OCI-LY1 (cell line): ENCODE measurements around the gene SMIM33.
"Not testable (repeated sequence)": the region's sequence is repeated elsewhere in the genome, so short reads cannot be mapped to it uniquely, and the experiment has no call there.

Source experiments
- H2AFZ ChIP-seq: fragments of 200-600 bp; sonication (generic), shearing (Covaris generic); 2 replicates; pipeline ENCODE4 v1.6.0; 2014; ENCODE audit warnings: antibody characterized with exemption, mild to moderate bottlenecking, low read length
- H3F3A ChIP-seq: fragments of 200-600 bp; sonication (generic), shearing (Covaris generic); 2 replicates; pipeline ENCODE4 v1.6.0; 2014; ENCODE audit warnings: mild to moderate bottlenecking, antibody characterized with exemption, low read length, moderate library complexity; ENCODE audit not compliant: insufficient read depth
- H3K27ac ChIP-seq: fragments of 200-600 bp; sonication (generic); 2 replicates; pipeline ENCODE4 v1.5.1; 2014; ENCODE audit warnings: low read length, mixed run types, mild to moderate bottlenecking, low read depth; ENCODE audit not compliant: poor library complexity, severe bottlenecking
- H3K27me3 ChIP-seq: fragments of 200-600 bp; sonication (generic); 2 replicates; pipeline ENCODE4 v1.6.0; 2014; ENCODE audit warnings: antibody characterized with exemption, mild to moderate bottlenecking, low read length, moderate library complexity; ENCODE audit not compliant: insufficient read depth
- H3K36me3 ChIP-seq: fragments of 200-600 bp; sonication (generic); 2 replicates; pipeline ENCODE4 v1.6.1; 2014; ENCODE audit warnings: mild to moderate bottlenecking, antibody characterized with exemption, low read length, moderate library complexity, mixed read lengths; ENCODE audit not compliant: insufficient read depth
- H3K4me1 ChIP-seq: fragments of 200-600 bp; sonication (generic); 2 replicates; pipeline ENCODE4 v1.5.1; 2014; ENCODE audit warnings: mild to moderate bottlenecking, low read length, moderate library complexity; ENCODE audit not compliant: insufficient read depth, severe bottlenecking
- H3K4me2 ChIP-seq: fragments of 200-600 bp; sonication (generic), shearing (Covaris generic); 2 replicates; pipeline ENCODE4 v1.6.1; 2014; ENCODE audit warnings: low read length
- H3K4me3 ChIP-seq: fragments of 200-600 bp; sonication (generic); 2 replicates; pipeline ENCODE4 v1.5.1; 2014; ENCODE audit warnings: low read length, low read depth, mild to moderate bottlenecking, mixed read lengths; ENCODE audit not compliant: poor library complexity, severe bottlenecking
- H3K79me2 ChIP-seq: fragments of 200-600 bp; shearing (Covaris generic); 2 replicates; pipeline ENCODE4 v1.6.1; 2016; ENCODE audit warnings: mixed run types, low read length, mixed read lengths; ENCODE audit not compliant: insufficient read depth
- H3K9ac ChIP-seq: fragments of 200-600 bp; sonication (generic), shearing (Covaris generic); 2 replicates; pipeline ENCODE4 v1.6.1; 2014; ENCODE audit warnings: mild to moderate bottlenecking, low read length, mixed read lengths
- H3K9me2 ChIP-seq: fragments of 200-600 bp; sonication (generic), shearing (Covaris generic); 2 replicates; pipeline ENCODE4 v1.6.1; 2014; ENCODE audit warnings: low read depth, mild to moderate bottlenecking, low read length, mixed read lengths
- H3K9me3 ChIP-seq: fragments of 200-600 bp; shearing (Covaris generic); 2 replicates; pipeline ENCODE4 v1.6.1; 2014; ENCODE audit warnings: low read length, mixed read lengths
- H4K20me1 ChIP-seq: fragments of 200-600 bp; sonication (generic), shearing (Covaris generic); 2 replicates; pipeline ENCODE4 v1.6.0; 2016; ENCODE audit warnings: mild to moderate bottlenecking, low read length; ENCODE audit not compliant: insufficient read depth
- EZH2 ChIP-seq: fragments of 200-600 bp; sonication (generic), shearing (Covaris generic); IDR thresholded peaks from 2 replicates; pipeline ENCODE4 v1.8.0; 2017; ENCODE audit warnings: borderline replicate concordance, mixed run types, mild to moderate bottlenecking, antibody characterized with exemption, low read length, moderate library complexity, mixed read lengths
- TF ChIP-seq, protein P1 (sequence below): fragments of 200-600 bp; sonication (generic), shearing (Covaris generic); IDR thresholded peaks from 2 replicates; pipeline ENCODE4 v1.5.1; 2017; ENCODE audit warnings: mild to moderate bottlenecking, antibody characterized with exemption, low read length, moderate library complexity, mixed read lengths

SMIM33 gene

DNA sequence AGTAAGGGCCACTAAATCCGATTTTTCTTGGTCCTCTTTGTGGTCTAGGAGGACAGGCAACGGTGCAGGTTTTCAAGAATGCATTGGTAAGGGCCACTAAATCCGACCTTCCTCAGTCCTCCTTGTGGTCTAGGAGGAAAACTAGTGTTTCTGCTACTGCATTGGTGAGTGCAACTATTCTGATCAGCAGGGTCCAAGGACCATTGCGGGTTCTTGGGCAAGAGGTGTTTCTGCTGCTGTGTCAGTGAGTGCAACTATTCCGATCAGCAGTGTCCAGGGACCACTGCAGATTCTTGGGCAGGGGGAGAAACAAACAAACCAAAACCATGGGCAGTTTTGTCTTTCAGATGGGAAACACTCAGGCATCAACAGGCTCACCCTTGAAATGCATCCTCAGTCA, 33.9 kb downstream of the SMIM33 start:
- H3K27ac ChIP-seq, H3K9ac ChIP-seq, H3K9me2 ChIP-seq, H4K20me1 ChIP-seq, H3K9me3 ChIP-seq, H3K36me3 ChIP-seq, H3K79me2 ChIP-seq, H3K27me3 ChIP-seq, H3K4me2 ChIP-seq, H3K4me3 ChIP-seq, H3F3A ChIP-seq, H3K4me1 ChIP-seq, H2AFZ ChIP-seq: not testable (repeated sequence)

DNA sequence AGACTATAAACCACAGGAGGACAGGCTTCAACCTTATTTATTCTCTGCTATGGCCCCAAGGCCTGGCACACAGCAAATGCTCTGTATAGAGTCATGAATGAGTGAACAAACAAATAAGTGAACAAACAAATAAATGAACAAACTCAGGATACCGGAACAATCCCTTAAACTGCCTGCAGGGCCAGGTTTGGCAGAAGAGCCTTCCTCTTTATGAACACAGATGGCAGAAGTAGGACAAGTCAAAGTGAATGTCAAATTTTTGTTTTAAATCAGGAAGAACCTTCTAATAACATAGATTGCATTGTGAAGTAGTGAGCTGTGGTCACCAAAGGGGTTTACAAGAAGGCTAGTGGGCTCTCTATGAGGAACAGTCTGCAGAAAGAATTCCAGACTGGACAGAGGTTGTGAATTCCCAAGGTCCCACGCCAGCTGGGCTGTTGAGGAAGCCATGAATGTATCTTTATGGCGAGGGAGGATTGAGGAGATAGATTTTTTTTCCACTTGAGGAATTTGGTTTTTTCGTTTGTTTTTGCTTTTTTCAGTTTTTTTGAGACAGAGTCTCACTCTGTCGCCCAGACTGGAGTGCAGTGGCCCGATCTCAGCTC, 42.1 kb downstream of the SMIM33 start:
- H3K27me3 ChIP-seq: no peaks in the 10 kb centered on the region
- no peak overlapping the region for H3K9ac ChIP-seq
- H3F3A ChIP-seq: no peaks in the 10 kb centered on the region
- H2AFZ ChIP-seq: no peak overlapping the region
- H3K9me2 ChIP-seq: no peaks in the 10 kb centered on the region
- no peak overlapping the region for H3K27ac ChIP-seq
- peaks cover 5% of the 10 kb centered on the region for H3K4me1 ChIP-seq
- no peaks in the 10 kb centered on the region for H3K9me3 ChIP-seq
- no peak for TF ChIP-seq EZH2
- TF ChIP-seq, protein P1, sequence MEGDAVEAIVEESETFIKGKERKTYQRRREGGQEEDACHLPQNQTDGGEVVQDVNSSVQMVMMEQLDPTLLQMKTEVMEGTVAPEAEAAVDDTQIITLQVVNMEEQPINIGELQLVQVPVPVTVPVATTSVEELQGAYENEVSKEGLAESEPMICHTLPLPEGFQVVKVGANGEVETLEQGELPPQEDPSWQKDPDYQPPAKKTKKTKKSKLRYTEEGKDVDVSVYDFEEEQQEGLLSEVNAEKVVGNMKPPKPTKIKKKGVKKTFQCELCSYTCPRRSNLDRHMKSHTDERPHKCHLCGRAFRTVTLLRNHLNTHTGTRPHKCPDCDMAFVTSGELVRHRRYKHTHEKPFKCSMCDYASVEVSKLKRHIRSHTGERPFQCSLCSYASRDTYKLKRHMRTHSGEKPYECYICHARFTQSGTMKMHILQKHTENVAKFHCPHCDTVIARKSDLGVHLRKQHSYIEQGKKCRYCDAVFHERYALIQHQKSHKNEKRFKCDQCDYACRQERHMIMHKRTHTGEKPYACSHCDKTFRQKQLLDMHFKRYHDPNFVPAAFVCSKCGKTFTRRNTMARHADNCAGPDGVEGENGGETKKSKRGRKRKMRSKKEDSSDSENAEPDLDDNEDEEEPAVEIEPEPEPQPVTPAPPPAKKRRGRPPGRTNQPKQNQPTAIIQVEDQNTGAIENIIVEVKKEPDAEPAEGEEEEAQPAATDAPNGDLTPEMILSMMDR: no peak
- H3K4me3 ChIP-seq: no peak overlapping the region
- no peaks in the 10 kb centered on the region for H4K20me1 ChIP-seq
- H3K79me2 ChIP-seq: no peaks in the 10 kb centered on the region
- H3K36me3 ChIP-seq: no peaks in the 10 kb centered on the region
- H3K4me2 ChIP-seq: no peak overlapping the region

DNA sequence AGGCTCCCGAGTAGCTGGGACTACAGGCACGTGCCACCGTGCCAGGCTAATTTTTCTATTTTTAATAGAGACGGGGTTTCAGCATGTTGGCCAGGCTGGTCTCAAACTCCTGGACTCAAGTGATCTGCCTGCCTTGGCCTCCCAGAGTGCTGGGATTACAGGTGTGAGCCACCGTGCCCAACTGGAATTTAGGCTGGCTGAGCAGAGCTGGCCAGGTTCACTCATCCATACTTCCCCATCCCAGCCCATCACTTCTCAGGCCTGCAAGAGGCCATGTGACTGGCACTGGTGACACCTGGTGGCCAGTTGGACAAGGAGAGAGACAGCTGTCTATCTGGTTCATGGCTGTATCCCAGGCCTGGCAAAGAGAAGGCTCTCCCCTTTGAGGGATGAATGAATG, 42.6 kb downstream of the SMIM33 start:
- not testable (repeated sequence) for H3K79me2 ChIP-seq, H3K9ac ChIP-seq, H3K9me3 ChIP-seq, H2AFZ ChIP-seq, H3K27ac ChIP-seq, H3K36me3 ChIP-seq, H3K4me3 ChIP-seq, H3K27me3 ChIP-seq, H3K4me2 ChIP-seq, H4K20me1 ChIP-seq, H3K9me2 ChIP-seq, H3F3A ChIP-seq, H3K4me1 ChIP-seq
- TF ChIP-seq, protein P1: peak; percentile 70

DNA sequence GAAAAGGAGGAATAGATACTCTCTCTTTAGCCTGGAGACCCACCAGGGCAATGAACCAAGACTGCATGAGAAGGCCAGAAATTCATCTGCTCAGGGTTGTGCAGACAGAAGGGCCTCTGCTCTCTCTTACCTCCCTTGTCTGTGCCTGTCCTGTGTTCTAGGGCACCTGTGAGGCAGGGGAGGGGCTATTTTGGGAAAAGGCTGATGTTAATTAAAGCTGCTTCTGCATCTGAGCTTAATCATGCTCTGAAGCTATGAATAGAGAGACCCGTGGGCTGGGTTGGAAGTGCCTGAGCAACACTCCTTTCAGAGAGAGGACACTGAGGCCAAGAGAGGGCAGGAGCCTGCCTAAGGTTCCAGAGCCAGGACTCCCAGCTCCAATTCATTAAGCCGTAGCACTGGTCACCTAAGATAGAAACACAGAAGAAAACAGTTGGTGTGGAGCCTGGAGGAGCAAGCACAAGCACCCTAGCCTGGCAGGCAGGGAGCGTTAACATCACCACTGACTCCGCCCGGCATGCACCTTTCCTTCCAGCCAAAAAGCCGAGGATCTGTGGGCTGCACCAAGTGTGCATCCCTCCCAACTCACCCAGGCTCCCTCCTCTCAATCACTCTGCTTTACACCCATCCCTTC, 43.2 kb downstream of the SMIM33 start:
- no peak overlapping the region for H3K4me2 ChIP-seq
- no peaks in the 10 kb centered on the region for H3K36me3 ChIP-seq
- H3K4me1 ChIP-seq: peaks cover 12% of the 10 kb centered on the region
- H3K27ac ChIP-seq: no peak overlapping the region
- no peak overlapping the region for H3K4me3 ChIP-seq
- no peak overlapping the region for H3K9ac ChIP-seq
- H3K27me3 ChIP-seq: no peaks in the 10 kb centered on the region
- no peaks in the 10 kb centered on the region for H4K20me1 ChIP-seq
- H3F3A ChIP-seq: no peaks in the 10 kb centered on the region
- H3K9me3 ChIP-seq: no peaks in the 10 kb centered on the region
- H3K79me2 ChIP-seq: no peaks in the 10 kb centered on the region
- no peak overlapping the region for H2AFZ ChIP-seq
- H3K9me2 ChIP-seq: no peaks in the 10 kb centered on the region
- TF ChIP-seq EZH2: no peak
- TF ChIP-seq, protein P1: no peak
